Lower leg skin (tissue), 4 donors: ENCODE data around the gene AHRR. TPM values are rescaled to one million over a fixed set of nuclear protein-coding genes. Genes with fewer than 3 reads are reported as not detected.

Experiments
- DNase-seq, 2 donors: peaks; one replicate each; pipeline ENCODE4 v3.0.0-alpha.2; 2019; ENCODE audit warnings: low spot score in 2 of 2
- H3K4me3 ChIP-seq: fragments of 200-600 bp; sonication (generic); 2 replicates; pipeline ENCODE4 v1.5.1; 2017; ENCODE audit warnings: mild to moderate bottlenecking, low read depth; ENCODE audit not compliant: poor library complexity, severe bottlenecking
- POLR2A ChIP-seq, 2 donors: fragments of 450-650 bp; IDR thresholded peaks; one replicate each; pipeline ENCODE4 v1.6.1; 2016 to 2017; ENCODE audit warnings: antibody characterized with exemption in 2 of 2, mild to moderate bottlenecking in 1 of 2, moderate library complexity in 1 of 2
- WGBS, 2 donors: methylation state at CpG; one replicate each; pipeline ENCODE4 v1.1.5; 2018; 5-methylcytosine and 5-hydroxymethylcytosine counted together
- intact Hi-C: fragments of 100-400 bp; cut with DNase I; formaldehyde crosslinking; loops from one replicate; pipeline ENCODE4 v1.15.0; 2023; ENCODE audit warnings: low total_unique reads
- total RNA-seq, 4 donors: library from RNA; depleted of rRNA; stranded (reverse); fragments of >200 nt; gene quantifications; one replicate each; pipeline ENCODE4 v1.1.0, GENCODE V29; 2016
- TF ChIP-seq, protein P1 (sequence below), 3 donors: fragments of 450-650 bp; IDR thresholded peaks; one replicate each; pipeline ENCODE4 v1.5.1; 2016; ENCODE audit warnings: antibody characterized with exemption in 3 of 3, mild to moderate bottlenecking in 3 of 3, moderate library complexity in 2 of 3

AHRR gene
- total RNA-seq, 4 donors from 2014 or later, result 3.6 to 19.6 (median 6.0) TPM

DNA sequence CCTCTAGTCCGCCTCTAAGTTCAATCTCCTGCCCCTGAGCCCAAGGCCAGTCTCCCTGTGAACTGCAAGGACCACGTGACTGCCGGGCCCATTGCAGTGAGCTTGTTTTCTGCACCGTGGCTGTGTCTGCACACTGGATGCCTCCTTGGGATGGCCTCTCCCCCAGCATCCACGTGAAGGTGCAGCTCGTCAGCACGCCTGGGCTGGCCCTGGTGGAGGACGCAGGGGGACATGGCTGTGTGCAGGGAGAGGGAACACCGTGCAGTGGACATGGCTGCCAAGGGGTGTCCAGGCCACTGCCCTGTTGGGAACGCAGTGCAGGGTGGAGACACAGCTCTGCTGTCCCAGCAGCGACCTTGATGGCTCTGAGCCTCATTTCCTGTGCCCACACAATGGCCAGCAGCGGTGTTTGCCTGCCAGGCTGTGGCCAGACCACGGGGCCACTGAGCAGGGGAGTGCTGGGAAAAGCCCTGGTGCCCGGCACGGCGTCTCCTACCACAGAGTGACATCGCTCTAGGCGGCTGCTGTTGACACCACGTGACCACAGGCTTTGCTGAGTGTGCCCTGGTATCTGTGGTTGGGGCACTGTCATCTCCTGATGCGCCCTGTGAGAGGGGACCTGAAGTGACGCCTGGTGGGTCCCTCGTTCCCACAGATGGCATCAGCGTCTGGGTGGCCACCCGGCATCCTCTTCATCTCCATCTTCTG, 94.6 kb downstream of the AHRR start:
- DNase-seq, result peak in 1 of 2 donors; percentile 84
- H3K4me3 ChIP-seq, result no peak overlapping the region
- intact Hi-C loops, result no loop called here
- 73 to 75% methylated on average over 18 to 22 of the region's 24 CpGs for WGBS, 2 donors
- TF ChIP-seq, protein P1, sequence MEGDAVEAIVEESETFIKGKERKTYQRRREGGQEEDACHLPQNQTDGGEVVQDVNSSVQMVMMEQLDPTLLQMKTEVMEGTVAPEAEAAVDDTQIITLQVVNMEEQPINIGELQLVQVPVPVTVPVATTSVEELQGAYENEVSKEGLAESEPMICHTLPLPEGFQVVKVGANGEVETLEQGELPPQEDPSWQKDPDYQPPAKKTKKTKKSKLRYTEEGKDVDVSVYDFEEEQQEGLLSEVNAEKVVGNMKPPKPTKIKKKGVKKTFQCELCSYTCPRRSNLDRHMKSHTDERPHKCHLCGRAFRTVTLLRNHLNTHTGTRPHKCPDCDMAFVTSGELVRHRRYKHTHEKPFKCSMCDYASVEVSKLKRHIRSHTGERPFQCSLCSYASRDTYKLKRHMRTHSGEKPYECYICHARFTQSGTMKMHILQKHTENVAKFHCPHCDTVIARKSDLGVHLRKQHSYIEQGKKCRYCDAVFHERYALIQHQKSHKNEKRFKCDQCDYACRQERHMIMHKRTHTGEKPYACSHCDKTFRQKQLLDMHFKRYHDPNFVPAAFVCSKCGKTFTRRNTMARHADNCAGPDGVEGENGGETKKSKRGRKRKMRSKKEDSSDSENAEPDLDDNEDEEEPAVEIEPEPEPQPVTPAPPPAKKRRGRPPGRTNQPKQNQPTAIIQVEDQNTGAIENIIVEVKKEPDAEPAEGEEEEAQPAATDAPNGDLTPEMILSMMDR (IDR thresholded peaks at IDR 0.05), result no peak
- no peak for TF ChIP-seq POLR2A (IDR thresholded peaks at IDR 0.05)

DNA sequence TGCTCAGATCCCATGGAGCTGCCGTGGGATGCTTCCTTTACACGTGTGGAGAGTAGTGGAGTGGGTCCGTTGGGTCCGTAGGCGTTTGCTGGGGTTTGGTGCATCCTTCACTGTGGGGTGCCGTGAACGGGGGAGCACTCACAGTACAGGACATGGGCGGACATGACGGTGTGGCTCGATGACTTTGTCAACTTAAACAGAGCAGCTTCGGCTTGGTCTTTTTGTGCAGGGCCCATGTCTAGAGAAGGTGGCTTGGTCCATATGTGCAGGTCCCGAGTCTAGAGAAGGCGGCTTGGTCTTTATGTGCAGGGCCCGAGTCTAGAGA, 95.1 kb downstream of the AHRR start:
- TF ChIP-seq POLR2A (IDR thresholded peaks at IDR 0.05), result no peak
- TF ChIP-seq, protein P1 (IDR thresholded peaks at IDR 0.05), result no peak
- DNase-seq, result no peak
- H3K4me3 ChIP-seq, result no peak overlapping the region
- intact Hi-C loops, result no loop called here
- 90 to 96% methylated on average over 14 of the region's 14 CpGs for WGBS, 2 donors

DNA sequence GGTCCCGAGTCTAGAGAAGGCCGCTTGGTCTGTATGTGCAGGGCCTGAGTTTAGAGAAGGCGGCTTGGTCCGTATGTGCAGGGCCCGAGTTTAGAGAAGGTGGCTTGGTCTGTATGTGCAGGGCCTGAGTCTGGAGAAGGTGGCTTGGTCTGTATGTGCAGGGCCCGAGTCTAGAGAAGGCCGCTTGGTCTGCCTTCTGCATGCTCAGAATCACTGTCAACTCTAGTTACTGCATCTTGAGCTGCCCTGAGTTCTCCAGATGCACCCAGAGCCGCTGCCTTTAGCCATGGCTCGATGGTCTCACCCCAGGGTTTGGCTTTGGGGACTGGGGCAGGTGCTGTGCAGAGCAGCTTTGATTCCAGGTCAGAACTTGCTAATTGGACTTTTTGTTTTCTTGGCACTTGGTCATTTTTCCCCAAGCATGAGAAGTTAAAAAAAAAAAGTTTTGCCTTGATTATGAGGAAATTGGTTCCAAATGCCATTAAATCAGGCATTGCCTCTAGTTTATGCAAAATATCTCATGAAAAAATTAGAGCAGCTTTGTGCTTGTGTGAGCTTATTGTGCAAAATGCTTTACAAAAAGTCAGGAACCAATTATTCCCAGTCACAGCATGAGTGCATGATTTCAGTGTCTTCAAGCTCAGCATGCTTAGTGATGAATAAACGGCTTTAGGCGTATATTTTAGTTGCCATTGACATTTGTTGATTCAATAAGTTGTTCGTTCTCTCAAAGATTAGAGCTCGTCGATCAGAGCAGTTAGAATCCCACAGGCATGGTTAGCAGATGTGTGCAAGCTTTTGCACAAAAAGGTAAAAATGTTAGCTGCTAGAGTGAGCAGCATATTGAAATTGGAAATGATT, 96.0 kb downstream of the AHRR start:
- DNase-seq, result no peak
- WGBS, 2 donors, result 68 to 69% methylated on average over 14 of the region's 14 CpGs
- no peak for TF ChIP-seq POLR2A (IDR thresholded peaks at IDR 0.05)
- TF ChIP-seq, protein P1 (IDR thresholded peaks at IDR 0.05), result no peak

DNA sequence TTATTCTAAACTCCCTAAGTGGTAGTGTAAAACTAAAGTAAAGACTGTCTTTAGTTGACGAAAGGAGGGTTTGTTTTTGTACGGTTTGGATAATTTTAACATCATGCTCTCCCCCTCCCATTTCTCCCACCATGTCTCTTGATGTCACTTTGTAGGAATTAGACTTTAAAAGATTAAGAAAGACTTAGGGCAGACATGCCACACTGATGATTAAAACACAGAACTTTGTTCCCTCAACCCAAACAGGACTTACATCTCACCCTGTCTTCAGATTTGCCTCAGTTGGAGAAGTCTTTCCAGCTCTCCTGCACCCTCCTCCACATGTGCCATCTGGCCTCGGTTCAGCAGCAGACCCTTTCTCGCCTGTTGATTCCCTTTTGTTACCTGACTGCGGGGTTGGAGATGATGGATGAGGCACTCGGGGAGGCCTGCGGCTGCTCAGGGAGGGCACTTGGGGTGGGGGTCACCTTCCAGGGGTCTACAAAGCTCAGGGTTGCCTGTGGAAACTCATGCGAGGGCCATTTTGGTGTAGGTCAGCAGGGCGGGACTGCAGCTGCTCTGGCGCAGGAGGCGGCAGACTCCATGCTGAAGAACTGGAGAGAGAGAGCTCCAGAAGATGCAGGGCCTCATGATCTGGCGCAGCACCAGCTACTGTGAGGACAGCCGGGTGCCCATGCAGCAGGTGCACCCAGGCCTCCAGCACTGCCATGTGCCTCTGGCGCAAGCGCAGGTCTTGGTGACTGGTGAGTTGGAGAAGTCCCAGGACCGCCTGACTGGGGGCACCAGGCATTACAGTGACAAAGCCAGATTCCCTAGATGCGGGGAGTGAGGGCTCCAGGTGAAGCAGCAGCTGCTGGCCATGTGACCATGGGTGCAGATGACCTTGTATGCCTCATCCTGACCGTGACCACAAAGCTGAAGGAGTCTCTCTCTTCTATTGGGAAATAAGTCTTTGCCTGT, 96.9 kb downstream of the AHRR start:
- 83 to 88% methylated on average over 17 to 18 of the region's 18 CpGs for WGBS, 2 donors
- no peak overlapping the region for H3K4me3 ChIP-seq
- peak in 1 of 2 donors; percentile 49 for DNase-seq
- intact Hi-C loops, result no loop called here
- TF ChIP-seq POLR2A (IDR thresholded peaks at IDR 0.05), result no peak
- TF ChIP-seq, protein P1 (IDR thresholded peaks at IDR 0.05), result no peak

More for the DNA sequence above, 96.0 kb downstream of the AHRR start:
- H3K4me3 ChIP-seq, result no peak overlapping the region
- intact Hi-C loops, result no loop called here

DNA sequence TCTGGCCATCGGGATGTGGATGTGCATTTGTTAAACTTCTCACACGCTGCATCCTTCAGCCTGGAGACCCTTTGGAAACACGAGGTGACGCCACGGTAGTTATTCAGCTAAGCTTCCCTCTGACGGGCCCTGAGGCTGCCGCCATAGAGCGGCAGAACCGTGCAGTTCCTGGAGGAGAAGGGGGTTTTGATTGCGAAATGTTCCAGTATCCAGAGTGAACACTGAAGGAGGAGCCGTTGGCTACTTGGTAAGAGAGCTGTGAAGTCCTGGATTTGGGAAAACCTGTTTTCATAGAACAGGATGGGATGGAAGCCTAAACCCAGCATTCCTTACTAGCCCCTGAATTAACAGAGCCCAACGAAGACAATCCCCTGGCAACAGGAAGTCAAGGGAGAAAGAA, 98.5 kb downstream of the AHRR start:
- 74 to 78% methylated on average over 12 of the region's 12 CpGs for WGBS, 2 donors

More for the DNA sequence above, 98.5 kb downstream of the AHRR start:
- TF ChIP-seq, protein P1 (IDR thresholded peaks at IDR 0.05), result no peak
- TF ChIP-seq POLR2A (IDR thresholded peaks at IDR 0.05), result no peak
- intact Hi-C loops, result no loop called here
- peak in 1 of 2 donors; percentile 60 for DNase-seq
- H3K4me3 ChIP-seq, result no peak overlapping the region
